ENCODE measurements around the gene IDH3A. TPM values are rescaled to one million over a fixed set of nuclear protein-coding genes. Genes with fewer than 3 reads are reported as not detected.

IDH3A gene
- total RNA-seq, 2 experiments from 2014 or later = 47.5 to 47.6 TPM

- H3K27me3 ChIP-seq (ENCODE audit: control insufficient read depth in 1 of 2, insufficient read depth in 2 of 2, low read length in 2 of 2) = no peaks in the 10 kb centered on the region
- no peak overlapping the region for H3K27ac ChIP-seq (ENCODE audit: low read depth in 1 of 2, low read length in 2 of 2)
- TF ChIP-seq CTCF (IDR thresholded peaks at IDR 0.05) = no peak
- H3K9me3 ChIP-seq (ENCODE audit: control insufficient read depth in 1 of 2, insufficient read depth in 1 of 2, low read length in 2 of 2) = no peaks in the 10 kb centered on the region
- ChIA-PET CTCF (interaction anchor here (1.1 kb wide), 1 partner anchor 16 kb away, joined by 3 read pairs; no protein-coding TSS in a partner anchor), POLR2A (no interaction called here)
- Mint-ChIP-seq H3K4me1 (ENCODE audit: low read depth) (no peaks in the 10 kb centered on the region), H3K36me3 (ENCODE audit: low read depth) (no peaks in the 10 kb centered on the region), H3K27me3 (peaks cover 4% of the 10 kb centered on the region), H3K9me3 (no peaks in the 10 kb centered on the region), H3K27ac (no peak overlapping the region), H3K4me3 (no peak overlapping the region)
- H3K4me1 ChIP-seq (ENCODE audit: insufficient read depth, low read length) = no peaks in the 10 kb centered on the region
- H3K4me3 ChIP-seq (ENCODE audit: low read length) = no peak overlapping the region
- ATAC-seq (ENCODE audit: poor library complexity) (no peak), DNase-seq (no peak)
- intact Hi-C loops (cut with DNase I, micrococcal nuclease) = no loop called here
- H3K36me3 ChIP-seq (ENCODE audit: insufficient read depth, low read length) = no peaks in the 10 kb centered on the region
These were observed 62.2 kb downstream of the IDH3A start for GRCh38 chr15:78211189-78211921.

- Mint-ChIP-seq H3K4me3 (no peak overlapping the region), H3K4me1 (ENCODE audit: low read depth) (no peaks in the 10 kb centered on the region), H3K27me3 (peaks cover 4% of the 10 kb centered on the region), H3K9me3 (no peaks in the 10 kb centered on the region), H3K27ac (no peak overlapping the region), H3K36me3 (ENCODE audit: low read depth) (no peaks in the 10 kb centered on the region)
- Histone ChIP-seq H3K27ac (ENCODE audit: low read depth in 1 of 2, low read length in 2 of 2) (no peak overlapping the region), H3K27me3 (ENCODE audit: control insufficient read depth in 1 of 2, insufficient read depth in 2 of 2, low read length in 2 of 2) (no peaks in the 10 kb centered on the region), H3K9me3 (ENCODE audit: control insufficient read depth in 1 of 2, insufficient read depth in 1 of 2, low read length in 2 of 2) (no peaks in the 10 kb centered on the region), H3K36me3 (ENCODE audit: insufficient read depth, low read length) (no peaks in the 10 kb centered on the region), H3K4me1 (ENCODE audit: insufficient read depth, low read length) (no peaks in the 10 kb centered on the region), H3K4me3 (ENCODE audit: low read length) (no peak overlapping the region)
- ChIA-PET POLR2A (interaction anchor here (0.5 kb wide), 1 partner anchor 116 kb away, joined by 3 read pairs; no protein-coding TSS in a partner anchor), CTCF (interaction anchor here (1.1 kb wide), 1 partner anchor 17 kb away, joined by 3 read pairs; no protein-coding TSS in a partner anchor)
- TF ChIP-seq CTCF (IDR thresholded peaks at IDR 0.05) = no peak
- no peak for ATAC-seq (ENCODE audit: poor library complexity)
- intact Hi-C loops (cut with DNase I, micrococcal nuclease) = no loop called here
- DNase-seq = no peak
These were observed 62.8 kb downstream of the IDH3A start for GRCh38 chr15:78212008-78212407.

GRCh38 chr15:78212546-78213424, 63.6 kb downstream of the IDH3A start:
- no peak overlapping the region for H3K27ac Mint-ChIP-seq
- Histone ChIP-seq H3K27me3 (ENCODE audit: control insufficient read depth in 1 of 2, insufficient read depth in 2 of 2, low read length in 2 of 2) (no peaks in the 10 kb centered on the region), H3K4me3 (ENCODE audit: low read length) (no peak overlapping the region), H3K27ac (ENCODE audit: low read depth in 1 of 2, low read length in 2 of 2) (no peak overlapping the region), H3K36me3 (ENCODE audit: insufficient read depth, low read length) (no peaks in the 10 kb centered on the region), H3K4me1 (ENCODE audit: insufficient read depth, low read length) (no peaks in the 10 kb centered on the region), H3K9me3 (ENCODE audit: control insufficient read depth in 1 of 2, insufficient read depth in 1 of 2, low read length in 2 of 2) (no peaks in the 10 kb centered on the region)
- TF ChIP-seq CTCF (IDR thresholded peaks at IDR 0.05) = no peak
- no peaks in the 10 kb centered on the region for H3K36me3 Mint-ChIP-seq (ENCODE audit: low read depth)
- H3K4me1 Mint-ChIP-seq (ENCODE audit: low read depth) = no peaks in the 10 kb centered on the region
- no peak for ATAC-seq (ENCODE audit: poor library complexity)
- peak in 1 of 14 experiments; percentile 6 for DNase-seq
- peaks cover 4% of the 10 kb centered on the region for H3K27me3 Mint-ChIP-seq
- H3K4me3 Mint-ChIP-seq = no peak overlapping the region
- CTCF ChIA-PET = no interaction called here
- intact Hi-C loops (cut with DNase I, micrococcal nuclease) = no loop called here
- no peaks in the 10 kb centered on the region for H3K9me3 Mint-ChIP-seq
- POLR2A ChIA-PET = interaction anchor here (0.5 kb wide), 1 partner anchor 117 kb away, joined by 3 read pairs; no protein-coding TSS in a partner anchor

Measured in CD4-positive, alpha-beta T cell (primary cell).